Subcutaneous adipose tissue (tissue), 4 donors: ENCODE measurements around the gene MT1E. TPM values are rescaled to one million over a fixed set of nuclear protein-coding genes. Genes with fewer than 3 reads are reported as not detected.

Source experiments
- CTCF ChIP-seq: fragments of 450-650 bp; IDR thresholded peaks from one replicate; pipeline ENCODE4 v1.5.1; 2016; ENCODE audit warnings: low read depth, mild to moderate bottlenecking, control low read depth, antibody characterized with exemption, moderate library complexity
- total RNA-seq, 4 donors: library from RNA; depleted of rRNA; stranded (reverse); fragments of >200 nt; gene quantifications; one replicate each; pipeline ENCODE4 v1.1.0, GENCODE V29; 2016

The MT1E gene
- total RNA-seq, 4 donors from 2014 or later = 205 to 2,492 (median 258) TPM

GRCh38 chr16:56658327-56658875 lies 32.8 kb downstream of the MT1E start:
- no peak for TF ChIP-seq CTCF

GRCh38 chr16:56662357-56663354 lies 37.1 kb downstream of the MT1E start:
- TF ChIP-seq CTCF = no peak

GRCh38 chr16:56664506-56664905 lies 38.9 kb downstream of the MT1E start:
- TF ChIP-seq CTCF = no peak

GRCh38 chr16:56667581-56668571 lies 42.3 kb downstream of the MT1E start, which contains the start of gene MT1G:
Gene MT1G, minus strand, starts transcription at chr16:56668065. Its CDS starts 72 bp downstream, at chr16:56667993.
- no peak for TF ChIP-seq CTCF

GRCh38 chr16:56669005-56669839 lies 43.6 kb downstream of the MT1E start, which contains the start of gene MT1H:
Gene MT1H, plus strand, starts transcription at chr16:56669814. Its CDS starts 71 bp downstream, at chr16:56669885.
- no peak for TF ChIP-seq CTCF

- no peak for TF ChIP-seq CTCF
Measured at GRCh38 chr16:56669840-56670619, 44.4 kb downstream of the MT1E start.
